GM19324 (cell line): ENCODE measurements around the gene NTM.
"Not testable (repeated sequence)": the region's sequence is repeated elsewhere in the genome, so short reads cannot be mapped to it uniquely, and the experiment has no call there.

Experiments used
- ATAC-seq: cut with Tn5 transposase; IDR thresholded peaks from one replicate; pipeline ENCODE4 v1.9.1; 2021; ENCODE audit warnings: mild to moderate bottlenecking, moderate library complexity; ENCODE audit not compliant: unreplicated experiment, low FRiP score

Gene NTM

DNA sequence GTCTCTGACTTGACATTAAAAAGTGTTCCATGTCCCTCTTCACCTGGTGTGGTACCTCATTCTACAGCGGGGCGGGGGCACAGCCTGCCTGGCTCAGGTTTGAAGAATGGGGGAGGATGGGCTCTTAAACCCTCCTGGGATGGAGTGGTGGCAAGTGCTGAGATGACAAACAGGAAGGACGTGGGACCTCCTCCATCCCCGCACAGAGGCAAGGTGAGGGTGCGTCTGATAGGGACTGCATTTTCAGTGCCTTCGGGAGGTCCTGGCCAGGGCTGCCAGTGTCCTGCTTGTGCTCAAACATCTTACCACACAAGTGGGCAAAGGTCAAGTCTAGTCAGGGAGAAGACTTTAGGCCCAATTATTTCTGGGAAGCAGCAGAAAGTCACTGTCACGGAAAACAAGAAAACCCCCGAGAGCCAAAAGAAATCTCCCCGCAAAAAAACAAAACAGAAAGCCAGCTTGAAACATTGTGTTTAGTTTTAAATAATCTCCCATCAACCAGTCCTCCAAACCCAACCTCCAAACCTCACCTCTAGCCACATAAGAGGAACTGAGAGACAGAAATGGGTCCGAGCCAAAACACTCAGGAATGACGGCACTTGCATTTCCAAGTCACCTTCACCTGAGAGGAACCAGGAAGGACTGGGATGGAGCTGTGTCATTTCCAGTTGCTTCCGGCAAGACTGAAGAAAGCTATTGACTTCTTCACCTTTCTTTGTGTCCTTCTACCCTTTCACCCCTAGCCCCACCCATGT lies 966.5 kb downstream of the NTM start:
- ATAC-seq: peak; percentile 40

DNA sequence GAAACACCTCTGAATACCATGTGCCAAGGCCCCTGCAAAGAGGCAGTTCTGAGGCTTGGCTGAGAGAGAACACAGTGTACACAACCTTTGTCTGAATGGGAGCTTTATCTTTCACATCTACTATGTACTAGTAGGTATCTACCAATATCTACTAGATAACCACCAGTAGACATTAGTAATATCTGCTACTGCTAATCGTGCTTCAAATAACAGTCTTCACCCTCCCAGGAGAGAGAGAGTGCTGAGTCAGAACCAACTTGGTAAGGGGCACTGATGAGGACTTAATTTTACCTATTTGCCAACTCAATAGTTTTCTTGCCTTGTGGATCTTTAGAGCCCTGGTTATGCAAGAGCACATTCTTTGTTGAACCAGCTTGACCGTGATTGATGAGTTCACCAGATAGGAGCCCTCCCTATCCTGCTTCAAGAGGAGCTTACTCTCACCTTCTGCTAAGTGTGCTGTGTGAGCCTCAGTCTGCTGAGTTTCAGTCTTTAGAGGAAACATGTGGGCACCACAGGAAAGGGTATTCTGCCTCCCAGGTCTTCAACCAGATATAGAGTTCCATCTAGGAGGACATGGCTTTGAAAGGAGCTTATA lies 967.5 kb downstream of the NTM start:
- ATAC-seq: peak; percentile 48

DNA sequence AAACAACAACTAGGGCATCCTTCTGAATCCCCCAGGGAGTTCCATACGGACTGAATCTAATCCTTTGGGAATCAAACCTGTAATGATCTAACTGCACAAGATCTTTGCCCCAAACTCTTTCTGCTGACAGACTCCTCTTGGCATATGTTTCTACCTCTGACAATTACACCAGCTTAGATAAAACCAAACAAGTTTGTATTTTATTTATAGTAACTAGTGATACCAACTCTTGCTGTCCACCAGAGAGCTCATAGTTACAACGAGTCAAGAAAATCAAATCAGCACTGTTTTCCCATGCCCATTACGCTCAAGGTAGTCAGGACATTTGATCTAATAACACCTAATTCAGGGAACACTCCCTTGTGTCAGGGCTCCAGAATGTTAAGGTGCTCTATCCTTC lies 972.0 kb downstream of the NTM start:
- ATAC-seq: no peak

DNA sequence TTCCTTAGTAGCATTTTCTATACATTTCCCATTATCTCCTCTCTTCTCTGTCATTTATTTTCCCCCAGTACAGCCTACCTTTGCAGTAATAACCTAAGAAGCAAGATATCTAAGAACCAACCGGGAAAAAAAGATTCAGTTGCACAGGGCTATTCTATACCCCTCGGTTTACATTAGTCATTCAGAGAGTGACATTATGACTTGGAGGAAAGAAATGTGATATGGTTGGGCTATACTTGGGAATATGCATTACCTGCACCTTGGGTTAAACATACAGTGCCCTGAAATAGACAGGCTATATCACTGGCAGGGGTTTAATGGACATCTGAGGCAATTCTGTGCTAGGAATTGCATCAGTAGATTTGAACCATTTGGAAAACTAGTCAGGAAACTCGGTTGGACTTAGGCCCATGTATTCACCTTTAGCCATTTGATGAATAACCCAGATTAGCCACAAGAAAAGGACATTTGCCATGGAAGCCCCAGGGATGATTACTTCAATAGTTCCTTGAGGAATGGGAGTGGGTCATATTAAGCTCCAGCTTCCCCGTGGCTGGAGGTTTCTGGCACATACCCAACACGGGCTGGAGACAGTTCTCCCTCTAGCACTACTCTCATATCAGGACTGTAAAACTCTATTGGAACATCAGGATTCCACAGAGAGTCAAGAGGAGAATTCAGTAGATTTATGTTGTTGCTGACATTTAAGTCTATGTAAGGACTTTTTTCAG lies 973.2 kb downstream of the NTM start:
- ATAC-seq: no peak

DNA sequence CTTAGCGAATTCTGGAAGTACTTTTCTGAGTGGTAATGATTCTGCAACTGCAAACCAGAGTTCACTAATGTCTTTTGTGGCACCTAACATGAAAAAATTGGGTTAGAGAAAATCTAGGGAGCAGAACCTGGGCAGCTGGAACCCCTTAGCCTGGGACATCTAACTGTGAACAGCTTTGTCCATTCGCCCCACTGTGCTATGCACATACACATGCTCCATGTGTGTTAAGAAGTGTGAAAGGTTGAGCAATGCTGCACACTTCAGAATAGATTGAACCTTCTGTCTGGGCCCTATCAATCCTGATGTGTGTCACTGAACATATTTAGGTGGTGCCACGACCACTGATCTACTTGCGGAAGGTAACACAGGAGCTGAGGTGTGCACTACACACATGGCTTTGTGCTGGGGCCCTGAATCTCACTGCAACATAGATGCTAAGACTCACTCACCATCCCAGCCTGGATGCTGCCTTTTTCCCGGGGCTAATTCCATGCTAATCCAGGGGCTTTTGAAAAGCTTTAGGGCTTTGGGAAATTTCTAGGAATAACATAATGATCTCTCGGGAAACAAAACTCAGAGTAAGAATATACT lies 976.2 kb downstream of the NTM start:
- no peak for ATAC-seq

DNA sequence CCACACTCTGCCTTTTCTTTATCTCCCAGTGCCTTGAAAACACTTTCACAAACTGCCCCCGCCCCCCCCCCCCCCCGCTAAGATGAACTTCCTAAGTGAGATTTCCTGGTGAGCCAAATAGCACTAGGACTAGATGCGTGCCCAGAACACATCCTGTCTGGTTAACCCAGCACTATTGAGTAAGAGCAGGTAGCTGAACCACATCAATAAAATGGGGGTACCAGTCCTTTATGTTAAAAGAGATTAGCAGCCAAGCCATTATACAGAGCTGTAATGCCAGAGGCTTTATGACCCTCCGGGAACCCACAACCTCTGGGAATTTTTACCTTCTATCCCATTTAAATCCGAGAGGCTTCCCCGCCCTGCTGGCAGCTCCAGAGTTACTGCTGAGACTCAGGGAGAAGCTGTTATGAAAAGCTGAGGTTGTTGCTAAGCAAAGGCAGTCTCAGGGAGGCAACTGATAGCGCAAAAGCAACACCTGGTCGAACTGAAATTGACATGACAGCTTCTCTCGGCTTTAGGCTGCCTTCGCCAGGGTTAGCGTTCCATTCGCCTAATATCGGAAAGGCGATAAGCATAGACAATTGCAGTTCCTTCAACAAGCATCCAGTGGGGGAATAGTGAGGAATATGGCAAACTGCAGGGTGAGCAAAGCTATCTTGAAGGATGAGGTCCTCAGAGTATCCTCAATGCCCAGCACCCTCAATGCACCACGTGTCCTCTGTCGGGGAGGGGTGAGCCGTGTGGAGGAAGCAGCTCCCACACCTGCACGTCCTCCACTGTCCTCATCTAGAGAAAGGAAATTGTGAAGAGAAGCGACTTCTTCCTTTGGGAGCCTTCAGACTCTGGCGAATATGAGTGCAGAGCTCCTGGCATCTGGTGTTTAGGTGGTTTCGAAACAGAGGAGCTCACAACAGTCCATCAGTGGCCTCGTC lies 977.0 kb downstream of the NTM start:
- no peak for ATAC-seq

DNA sequence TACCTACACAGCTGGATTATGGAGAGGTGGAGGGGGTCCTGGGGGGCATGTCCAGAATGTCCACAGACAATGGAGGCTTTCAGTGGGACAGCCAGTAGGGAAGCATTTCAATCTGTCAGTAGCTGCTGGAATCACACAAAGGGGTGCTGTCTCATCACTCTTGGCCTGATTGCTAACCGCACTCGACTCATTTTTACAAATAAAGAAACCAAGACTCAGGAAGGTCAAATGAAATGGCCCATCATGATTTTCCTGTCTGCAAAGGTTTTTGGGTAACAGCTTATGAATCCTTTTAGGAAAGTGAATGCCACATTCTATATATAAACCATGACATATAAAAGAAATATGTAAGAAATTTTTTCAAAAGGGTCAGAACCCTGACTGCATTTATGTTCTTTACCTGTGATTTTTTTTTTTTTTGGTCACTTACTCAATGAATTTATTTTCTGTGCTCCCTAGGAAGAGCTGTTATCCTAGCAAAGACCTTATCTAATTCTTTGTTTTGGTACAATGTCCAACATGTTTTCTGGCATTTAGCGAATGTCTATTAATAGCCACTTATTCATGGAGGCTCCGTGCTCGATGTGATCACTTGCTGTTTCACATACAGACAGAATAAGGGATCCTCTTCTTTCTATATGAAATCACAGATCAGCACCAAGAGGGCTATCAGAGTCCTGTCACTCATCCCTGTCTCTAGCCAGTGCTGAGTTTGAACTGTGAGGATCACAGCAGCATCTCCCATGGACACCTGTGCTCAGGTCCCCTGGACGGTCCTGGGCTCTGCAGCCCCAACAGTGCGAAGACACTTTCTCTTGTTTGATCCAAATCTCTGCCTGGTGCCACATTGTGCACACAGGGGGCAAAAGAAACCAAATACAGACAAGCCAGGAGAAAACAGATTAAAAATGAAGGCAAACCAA lies 979.7 kb downstream of the NTM start:
- no peak for ATAC-seq

DNA sequence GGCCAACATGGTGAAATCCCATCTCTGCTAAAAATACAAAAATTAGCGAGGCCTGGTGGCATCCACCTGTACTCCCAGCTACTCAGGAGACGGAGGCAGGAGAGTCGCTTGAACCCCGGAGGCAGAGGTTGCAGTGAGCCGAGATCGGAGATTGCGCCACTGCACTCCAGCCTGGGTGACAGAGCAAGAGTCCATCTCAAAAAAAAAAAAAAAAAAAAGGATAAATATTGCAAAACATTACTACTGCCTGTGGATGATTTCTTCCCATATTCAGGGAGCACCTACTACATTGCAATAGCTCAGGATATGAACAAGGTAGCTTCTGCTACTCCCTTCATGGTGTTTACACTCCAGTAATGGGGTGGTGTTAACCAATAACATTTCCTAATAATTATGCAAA lies 980.6 kb downstream of the NTM start:
- no peak for ATAC-seq

DNA sequence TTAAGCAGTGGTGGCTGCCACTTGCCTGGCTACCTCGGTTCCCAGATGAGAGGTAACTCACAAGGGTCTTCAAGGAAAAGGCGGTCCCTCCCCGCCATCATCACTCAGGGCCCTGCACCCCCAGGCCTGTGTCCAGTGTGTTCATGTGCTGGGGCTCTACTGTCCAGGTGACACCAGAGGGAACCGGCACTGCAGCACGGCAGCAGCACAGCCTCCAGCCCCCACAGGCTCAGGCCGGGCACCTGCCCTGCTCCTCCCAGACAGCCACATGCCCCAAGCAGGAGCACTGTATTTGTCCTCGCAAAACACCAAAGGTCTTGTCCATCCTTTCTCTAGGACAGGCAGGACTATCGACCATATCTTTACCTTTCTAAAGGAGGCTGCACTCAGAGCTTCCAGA lies 982.1 kb downstream of the NTM start:
- ATAC-seq: no peak

DNA sequence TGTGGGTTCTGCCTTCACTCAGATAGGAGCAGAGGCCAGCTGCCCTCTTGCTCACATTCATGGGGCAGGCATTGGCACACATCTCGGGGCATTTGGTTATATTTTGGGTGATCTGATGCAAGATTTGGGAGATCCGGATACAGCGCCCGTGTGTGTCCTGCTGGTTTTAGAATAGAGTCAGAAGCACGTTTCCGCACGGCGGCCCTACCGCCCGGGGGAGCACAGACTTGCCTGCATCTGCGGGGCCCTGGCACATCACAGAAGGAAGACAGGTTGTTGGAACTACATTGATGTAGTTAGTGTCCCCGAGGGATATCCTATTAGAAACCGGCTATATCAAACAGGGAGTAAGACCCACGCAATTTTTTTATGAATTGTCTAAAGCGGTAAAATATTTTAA lies 982.8 kb downstream of the NTM start:
- ATAC-seq: no peak

DNA sequence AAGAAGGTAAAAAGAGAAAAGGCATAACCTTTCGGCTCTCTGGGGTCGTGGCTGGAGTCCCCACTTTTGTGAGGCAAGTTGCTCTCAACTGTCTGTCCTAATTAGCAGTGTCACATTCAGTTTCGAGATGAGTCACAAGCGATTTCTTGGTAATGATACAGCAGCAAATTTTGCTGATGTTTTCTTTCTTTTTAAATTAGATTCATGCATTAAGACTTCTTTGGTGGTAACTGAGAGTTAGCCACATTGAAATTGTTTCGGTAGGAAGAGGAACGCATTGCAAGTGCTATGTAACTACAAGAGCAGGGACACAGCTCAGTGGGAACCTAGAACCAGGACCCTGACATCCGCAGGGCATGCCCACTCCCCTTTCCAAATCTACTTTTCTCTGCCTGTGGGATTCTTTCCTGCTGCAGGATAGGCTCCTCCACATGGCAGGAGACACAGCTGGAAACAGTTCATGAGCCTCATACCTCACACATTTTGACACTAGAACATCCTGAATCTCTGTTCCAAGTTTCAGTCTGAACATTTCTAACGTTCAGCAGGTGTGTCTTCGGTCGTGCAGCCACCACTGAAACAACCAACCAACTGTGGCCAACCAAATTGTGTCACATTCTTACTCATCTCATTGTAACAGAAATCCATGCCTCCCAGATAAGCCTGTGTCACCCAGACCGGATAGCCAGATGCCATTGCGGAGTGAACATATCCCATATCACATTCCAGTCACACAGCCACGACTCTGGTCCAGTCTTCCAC lies 987.6 kb downstream of the NTM start:
- ATAC-seq: peak; percentile 77

DNA sequence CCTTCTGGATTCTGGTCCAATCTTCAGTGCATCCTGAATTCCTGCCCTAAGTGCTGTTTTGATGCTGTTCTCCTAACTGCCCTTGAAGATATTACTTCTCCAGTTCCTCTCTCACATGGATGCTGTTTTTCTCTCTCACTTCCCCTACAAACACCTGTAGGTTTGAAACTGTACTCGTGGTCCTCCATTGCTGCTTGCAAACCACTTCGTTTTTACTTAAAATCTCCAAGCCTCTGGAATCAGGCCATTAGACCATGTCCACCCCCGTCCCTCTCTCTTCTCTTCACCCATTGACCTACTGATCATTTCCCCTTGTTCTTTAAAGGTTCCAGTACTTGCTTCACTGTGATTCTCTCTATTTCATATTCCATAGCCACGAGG lies 988.1 kb downstream of the NTM start:
- peak; percentile 35 for ATAC-seq

DNA sequence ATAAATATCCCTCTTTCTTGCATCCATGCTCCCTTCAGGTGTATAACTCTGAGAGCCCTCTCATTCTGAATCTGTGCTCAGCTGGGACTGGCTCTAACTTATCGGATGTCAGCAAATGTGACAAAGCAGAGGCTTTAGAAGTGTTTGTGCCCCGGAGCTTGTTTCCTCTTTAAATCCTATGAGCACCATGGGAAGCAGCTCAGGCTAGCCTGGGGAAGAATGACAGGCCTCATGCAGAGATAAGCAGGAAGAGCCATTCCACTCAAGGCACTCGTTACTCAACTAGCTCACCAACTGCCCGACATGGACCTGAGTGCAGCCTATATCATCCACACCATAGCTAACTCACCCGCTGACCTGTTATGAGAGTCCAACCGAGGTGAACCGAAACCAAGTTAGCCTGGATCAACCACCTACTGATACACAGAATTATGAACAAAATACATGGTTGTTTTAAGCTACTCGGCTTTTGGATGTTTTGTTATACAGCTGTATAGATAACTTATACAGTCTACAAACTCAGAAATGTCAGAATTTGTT lies 990.7 kb downstream of the NTM start:
- ATAC-seq: no peak

DNA sequence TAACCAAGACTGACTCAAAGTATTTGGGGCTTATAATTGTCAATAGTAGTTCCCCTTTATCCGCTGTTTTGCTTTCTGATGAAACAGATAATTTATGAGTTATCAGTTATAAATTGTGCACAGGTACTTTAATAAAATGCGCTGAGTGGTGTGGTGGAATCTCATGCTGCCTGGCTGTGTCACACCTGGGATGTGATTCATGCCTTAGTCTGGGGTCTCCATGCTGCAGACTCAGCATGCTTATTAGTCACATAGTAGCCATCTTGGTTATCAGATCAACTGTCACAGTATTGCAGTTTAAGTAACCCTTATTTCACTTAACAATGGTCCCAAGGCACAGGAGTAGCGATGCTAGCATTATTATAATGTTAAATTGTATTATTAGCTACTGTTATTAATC lies 995.2 kb downstream of the NTM start:
- no peak for ATAC-seq

DNA sequence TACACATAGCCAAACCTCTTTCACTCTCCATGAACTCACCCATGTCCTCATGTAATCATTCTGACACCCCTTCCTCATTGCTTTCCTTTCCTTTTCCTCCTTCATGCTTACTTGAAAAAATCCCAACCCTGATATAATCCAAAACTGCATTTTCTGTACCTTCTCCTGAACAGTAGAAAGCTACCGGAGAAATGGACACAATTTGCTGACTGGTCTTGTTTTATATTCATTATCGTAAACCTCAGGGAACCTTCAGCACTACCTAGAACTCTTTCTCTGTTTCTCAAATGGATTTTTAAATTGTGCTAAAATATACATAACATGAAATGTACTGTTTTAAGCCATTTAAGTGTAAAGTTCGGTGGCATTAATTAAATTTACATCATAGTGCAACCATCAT lies 996.9 kb downstream of the NTM start:
- no peak for ATAC-seq

DNA sequence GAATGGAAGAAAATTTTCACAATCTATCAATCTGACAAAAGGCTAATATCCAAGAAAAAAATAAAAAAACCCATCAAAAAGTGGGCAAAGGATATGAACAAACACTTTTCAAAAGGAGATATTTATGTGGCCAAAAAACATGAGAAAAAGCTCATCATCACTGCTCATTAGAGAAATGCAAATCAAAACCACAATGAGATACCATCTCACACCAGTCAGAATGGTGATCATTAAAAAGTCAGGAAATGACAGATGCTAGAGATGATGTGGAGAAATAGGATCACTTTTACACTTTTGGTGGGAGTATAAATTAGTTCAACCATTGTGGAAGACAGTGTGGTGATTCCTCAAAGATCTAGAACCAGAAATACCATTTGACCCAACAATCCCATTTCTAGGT lies 999.7 kb downstream of the NTM start:
- ATAC-seq: not testable (repeated sequence)

DNA sequence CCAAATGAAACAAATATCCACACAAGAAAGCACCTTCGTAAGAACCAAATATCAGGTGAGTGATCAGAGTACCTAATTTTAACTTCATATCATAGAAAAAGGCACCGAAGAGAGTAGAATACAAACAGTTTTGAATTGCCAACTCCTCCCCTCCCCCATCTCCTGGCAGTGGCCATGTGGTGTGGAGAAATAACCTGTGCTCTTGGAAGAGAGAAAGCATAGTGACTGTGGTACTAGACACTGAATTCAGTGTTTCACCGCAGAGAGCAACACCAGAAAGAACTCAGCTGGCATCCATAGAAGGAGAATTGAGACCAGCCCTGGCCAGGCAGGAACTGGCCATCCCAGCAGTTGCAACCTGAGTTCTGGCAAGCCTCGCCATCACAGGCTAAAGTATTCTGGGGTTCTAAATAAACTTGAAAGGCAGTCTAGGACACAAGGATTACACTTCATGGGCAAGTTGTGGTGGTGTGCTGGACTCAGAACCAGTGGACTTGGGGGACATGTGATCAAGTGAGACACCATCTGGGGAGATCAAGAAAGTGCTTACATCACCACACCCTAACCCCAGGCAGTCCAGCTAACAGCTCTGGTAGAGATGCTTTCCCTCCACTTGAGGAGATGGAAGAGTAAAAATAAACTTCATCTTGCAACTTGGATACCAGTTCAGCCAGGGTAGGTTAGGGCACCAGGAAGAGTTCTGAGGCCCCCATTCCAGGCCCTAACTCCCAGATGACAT lies 1003.2 kb downstream of the NTM start:
- ATAC-seq: no peak

DNA sequence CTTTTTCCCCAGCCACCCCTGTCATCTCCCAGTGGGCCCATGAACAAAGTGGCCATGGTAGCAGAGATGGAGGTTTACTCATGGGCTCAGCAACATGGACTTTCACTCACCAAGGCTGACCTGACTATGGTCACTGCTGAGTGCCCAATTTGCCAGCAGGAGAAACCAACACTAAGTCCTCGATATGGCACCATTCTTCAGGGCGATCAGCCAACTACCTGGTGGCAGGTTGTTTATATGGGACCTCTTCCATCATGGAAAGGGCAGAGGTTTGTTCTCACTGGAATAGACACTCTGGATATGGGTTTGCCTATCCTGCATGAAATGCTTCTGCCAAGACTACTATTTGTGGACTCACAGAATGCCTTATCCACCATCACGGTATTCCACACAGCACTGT lies 1009.1 kb downstream of the NTM start:
- no peak for ATAC-seq
